Vagina (tissue), 2 donors: ENCODE data around the gene FFAR3. TPM values are rescaled to one million over a fixed set of nuclear protein-coding genes. Genes with fewer than 3 reads are reported as not detected.

ENCODE experiments used
- DNase-seq, 2 donors: peaks; one replicate each; pipeline ENCODE4 v3.0.0-alpha.2; 2017; ENCODE audit errors: extremely low spot score in 2 of 2
- H3K27ac ChIP-seq: fragments of 200-600 bp; sonication (generic); one replicate; pipeline ENCODE4 v1.5.1; 2019
- H3K27me3 ChIP-seq: fragments of 200-600 bp; sonication (generic); one replicate; pipeline ENCODE4 v1.5.1; 2019
- H3K36me3 ChIP-seq, 2 donors: fragments of 200-600 bp; sonication (generic); one replicate each; pipeline ENCODE4 v1.5.1; 2017 to 2019
- H3K4me1 ChIP-seq: fragments of 200-600 bp; sonication (generic); one replicate; pipeline ENCODE4 v1.5.1; 2019
- H3K4me3 ChIP-seq, 2 donors: fragments of 200-600 bp; sonication (generic); 1 replicate in 1 of 2; 2 replicates in 1 of 2; pipeline ENCODE4 v1.5.1; 2016 to 2019
- H3K9me3 ChIP-seq: fragments of 200-600 bp; sonication (generic); one replicate; pipeline ENCODE4 v1.5.1; 2019
- POLR2A ChIP-seq, 2 donors: fragments of 450-650 bp; IDR thresholded peaks; one replicate each; pipeline ENCODE4 v1.6.1; 2017; ENCODE audit warnings: antibody characterized with exemption in 2 of 2, mild to moderate bottlenecking in 2 of 2, moderate library complexity in 2 of 2
- POLR2AphosphoS5 ChIP-seq, 2 donors: sonication (generic); formaldehyde crosslinking; IDR thresholded peaks; one replicate each; pipeline ENCODE4 v1.9.0; 2017; ENCODE audit warnings: antibody characterized with exemption in 2 of 2, mild to moderate bottlenecking in 2 of 2, low read depth in 1 of 2; ENCODE audit not compliant: insufficient read depth in 1 of 2
- intact Hi-C: fragments of 100-400 bp; cut with DNase I; formaldehyde crosslinking; loops from one replicate; pipeline ENCODE4 v1.15.1; 2023
- microRNA-seq: library from miRNA; unstranded; fragments of <30 nt; microRNA quantifications from one replicate; pipeline ENCODE4, GENCODE V29; 2017; ENCODE audit warnings: borderline number of aligned reads, borderline replicate concordance
- total RNA-seq: library from RNA; depleted of rRNA; stranded (reverse); fragments of >200 nt; gene quantifications from one replicate; pipeline ENCODE4 v1.2.3, GENCODE V29; 2016
- TF ChIP-seq, protein P1 (sequence below), 3 experiments: fragments of 450-650 bp in 2 of 3; fragments of 200-600 bp in 1 of 3; sonication (generic) in 1 of 3; IDR thresholded peaks; one replicate each; pipeline ENCODE4 v1.5.1; 2017 to 2019; ENCODE audit warnings: antibody characterized with exemption in 3 of 3, mild to moderate bottlenecking in 2 of 3, moderate library complexity in 2 of 3

Gene FFAR3
- total RNA-seq, 1 donor from 2014 or later = not detected

DNA sequence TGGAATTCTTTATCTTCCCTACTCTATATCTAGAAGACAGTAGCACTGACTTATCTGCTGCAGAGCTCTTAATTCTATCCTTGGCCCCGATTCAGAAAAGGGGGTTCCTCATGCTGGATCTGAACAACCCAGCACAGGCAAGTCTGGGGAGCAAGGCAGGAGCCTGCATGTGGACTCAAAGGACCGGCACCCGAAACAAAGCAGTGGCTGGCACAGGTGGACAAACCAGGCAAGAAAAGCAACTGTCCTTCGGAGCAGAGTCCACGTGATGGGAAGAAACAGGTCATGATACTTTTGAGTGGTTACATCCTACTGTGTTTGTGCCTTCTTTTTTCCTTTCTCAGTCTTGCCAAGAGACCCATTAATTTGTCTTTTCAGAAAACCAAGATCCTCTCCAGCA lies 50.9 kb downstream of the FFAR3 start:
- Histone ChIP-seq H3K9me3 (no peaks in the 10 kb centered on the region), H3K4me3 (no peak overlapping the region), H3K4me1 (no peaks in the 10 kb centered on the region), H3K36me3 (no peaks in the 10 kb centered on the region), H3K27ac (no peak overlapping the region), H3K27me3 (no peaks in the 10 kb centered on the region)
- TF ChIP-seq POLR2A (IDR thresholded peaks at IDR 0.05) (no peak), POLR2AphosphoS5 (IDR thresholded peaks at IDR 0.05; ENCODE audit: insufficient read depth in 1 of 2, low read depth in 1 of 2) (no peak)
- TF ChIP-seq, protein P1, sequence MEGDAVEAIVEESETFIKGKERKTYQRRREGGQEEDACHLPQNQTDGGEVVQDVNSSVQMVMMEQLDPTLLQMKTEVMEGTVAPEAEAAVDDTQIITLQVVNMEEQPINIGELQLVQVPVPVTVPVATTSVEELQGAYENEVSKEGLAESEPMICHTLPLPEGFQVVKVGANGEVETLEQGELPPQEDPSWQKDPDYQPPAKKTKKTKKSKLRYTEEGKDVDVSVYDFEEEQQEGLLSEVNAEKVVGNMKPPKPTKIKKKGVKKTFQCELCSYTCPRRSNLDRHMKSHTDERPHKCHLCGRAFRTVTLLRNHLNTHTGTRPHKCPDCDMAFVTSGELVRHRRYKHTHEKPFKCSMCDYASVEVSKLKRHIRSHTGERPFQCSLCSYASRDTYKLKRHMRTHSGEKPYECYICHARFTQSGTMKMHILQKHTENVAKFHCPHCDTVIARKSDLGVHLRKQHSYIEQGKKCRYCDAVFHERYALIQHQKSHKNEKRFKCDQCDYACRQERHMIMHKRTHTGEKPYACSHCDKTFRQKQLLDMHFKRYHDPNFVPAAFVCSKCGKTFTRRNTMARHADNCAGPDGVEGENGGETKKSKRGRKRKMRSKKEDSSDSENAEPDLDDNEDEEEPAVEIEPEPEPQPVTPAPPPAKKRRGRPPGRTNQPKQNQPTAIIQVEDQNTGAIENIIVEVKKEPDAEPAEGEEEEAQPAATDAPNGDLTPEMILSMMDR (IDR thresholded peaks at IDR 0.05) = no peak
- intact Hi-C loops = no loop called here
- no peak for DNase-seq

Small RNAs within 50 kb of the gene (microRNA-seq; reads per million reads assigned to microRNA genes)
- not detected for gene MIR5196

Other genes starting within 250 kb of the FFAR3 start
- gene FXYD3, start 242.6 kb upstream of the FFAR3 start, total RNA-seq = 788 TPM
- gene LGI4, start 223.4 kb upstream of the FFAR3 start, total RNA-seq = 32.9 TPM
- 135 TPM for gene FXYD1, start 219.6 kb upstream of the FFAR3 start, total RNA-seq
- gene FXYD7, start 215.2 kb upstream of the FFAR3 start, total RNA-seq = 3.4 TPM
- 144 TPM for gene FXYD5, start 203.7 kb upstream of the FFAR3 start, total RNA-seq
- not detected for gene FAM187B, start 129.7 kb upstream of the FFAR3 start, total RNA-seq
- 32.9 TPM for gene LSR, start 109.5 kb upstream of the FFAR3 start, total RNA-seq
- 95.5 TPM for gene USF2, start 89.5 kb upstream of the FFAR3 start, total RNA-seq
- not detected for gene HAMP, start 75.9 kb upstream of the FFAR3 start, total RNA-seq
- not detected for gene MAG, start 66.3 kb upstream of the FFAR3 start, total RNA-seq
- 7.6 TPM for gene CD22, start 29.3 kb upstream of the FFAR3 start, total RNA-seq
- not detected for gene FFAR1, start 10.6 kb upstream of the FFAR3 start, total RNA-seq
- not detected for gene GPR42, start 12.6 kb downstream of the FFAR3 start, total RNA-seq
- gene FFAR2, start 89.8 kb downstream of the FFAR3 start, total RNA-seq = not detected
- 687 TPM for gene KRTDAP, start 132.0 kb downstream of the FFAR3 start, total RNA-seq
- gene DMKN, start 155.2 kb downstream of the FFAR3 start, total RNA-seq = 237 TPM
- 162 TPM for gene SBSN, start 169.9 kb downstream of the FFAR3 start, total RNA-seq
- gene GAPDHS, start 175.0 kb downstream of the FFAR3 start, total RNA-seq = not detected
- gene TMEM147, start 187.2 kb downstream of the FFAR3 start, total RNA-seq = 104 TPM
- gene ATP4A, start 205.2 kb downstream of the FFAR3 start, total RNA-seq = not detected
- gene PMIS2, start 227.7 kb downstream of the FFAR3 start, total RNA-seq = not detected